Nephron (organoid): ENCODE data around the gene STARD6.
A peak's percentile ranks its signal among the peaks of the same experiment; 100 is the strongest.

Experiments
- H3K27ac Mint-ChIP-seq, 3 experiments: 2 replicates each; pipeline ENCODE4 v1.8.0; 2020; ENCODE audit warnings: mixed read lengths in 3 of 3, mild to moderate bottlenecking in 2 of 3, moderate library complexity in 1 of 3
- H3K27me3 Mint-ChIP-seq: 2 replicates; pipeline ENCODE4 v1.8.0; 2021; ENCODE audit warnings: low read depth, mild to moderate bottlenecking, moderate library complexity, mixed read lengths
- H3K36me3 Mint-ChIP-seq: 2 replicates; pipeline ENCODE4 v1.8.0; 2020; ENCODE audit warnings: low read depth, mixed read lengths
- H3K4me1 Mint-ChIP-seq: 2 replicates; pipeline ENCODE4 v1.8.0; 2020; ENCODE audit warnings: mixed read lengths
- H3K4me3 Mint-ChIP-seq, 3 experiments: 2 replicates each; pipeline ENCODE4 v1.8.0; 2020; ENCODE audit warnings: mild to moderate bottlenecking in 3 of 3, mixed read lengths in 3 of 3, moderate library complexity in 2 of 3
- H3K9me3 Mint-ChIP-seq: 2 replicates; pipeline ENCODE4 v1.8.0; 2020; ENCODE audit warnings: mixed read lengths
- TF ChIP-seq, protein P1 (sequence below), 3 experiments: fragments of 200-600 bp; sonication (generic); IDR thresholded peaks; one replicate each; pipeline ENCODE4 v1.5.0; 2021; ENCODE audit warnings: antibody characterized with exemption in 3 of 3; ENCODE audit not compliant: unreplicated experiment in 3 of 3

The STARD6 gene

GRCh38 chr18:54284981-54285785 lies 72.5 kb downstream of the STARD6 start:
- H3K4me1 Mint-ChIP-seq: peaks cover under 1% of the 10 kb centered on the region
- peaks cover 17% of the 10 kb centered on the region for H3K9me3 Mint-ChIP-seq
- no peak overlapping the region for H3K27ac Mint-ChIP-seq
- TF ChIP-seq, protein P1, sequence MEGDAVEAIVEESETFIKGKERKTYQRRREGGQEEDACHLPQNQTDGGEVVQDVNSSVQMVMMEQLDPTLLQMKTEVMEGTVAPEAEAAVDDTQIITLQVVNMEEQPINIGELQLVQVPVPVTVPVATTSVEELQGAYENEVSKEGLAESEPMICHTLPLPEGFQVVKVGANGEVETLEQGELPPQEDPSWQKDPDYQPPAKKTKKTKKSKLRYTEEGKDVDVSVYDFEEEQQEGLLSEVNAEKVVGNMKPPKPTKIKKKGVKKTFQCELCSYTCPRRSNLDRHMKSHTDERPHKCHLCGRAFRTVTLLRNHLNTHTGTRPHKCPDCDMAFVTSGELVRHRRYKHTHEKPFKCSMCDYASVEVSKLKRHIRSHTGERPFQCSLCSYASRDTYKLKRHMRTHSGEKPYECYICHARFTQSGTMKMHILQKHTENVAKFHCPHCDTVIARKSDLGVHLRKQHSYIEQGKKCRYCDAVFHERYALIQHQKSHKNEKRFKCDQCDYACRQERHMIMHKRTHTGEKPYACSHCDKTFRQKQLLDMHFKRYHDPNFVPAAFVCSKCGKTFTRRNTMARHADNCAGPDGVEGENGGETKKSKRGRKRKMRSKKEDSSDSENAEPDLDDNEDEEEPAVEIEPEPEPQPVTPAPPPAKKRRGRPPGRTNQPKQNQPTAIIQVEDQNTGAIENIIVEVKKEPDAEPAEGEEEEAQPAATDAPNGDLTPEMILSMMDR (IDR thresholded peaks at IDR 0.05; ENCODE audit: unreplicated experiment in 3 of 3): no peak
- peaks cover 77% of the 10 kb centered on the region for H3K36me3 Mint-ChIP-seq
- no peaks in the 10 kb centered on the region for H3K27me3 Mint-ChIP-seq
- H3K4me3 Mint-ChIP-seq: no peak overlapping the region

DNA sequence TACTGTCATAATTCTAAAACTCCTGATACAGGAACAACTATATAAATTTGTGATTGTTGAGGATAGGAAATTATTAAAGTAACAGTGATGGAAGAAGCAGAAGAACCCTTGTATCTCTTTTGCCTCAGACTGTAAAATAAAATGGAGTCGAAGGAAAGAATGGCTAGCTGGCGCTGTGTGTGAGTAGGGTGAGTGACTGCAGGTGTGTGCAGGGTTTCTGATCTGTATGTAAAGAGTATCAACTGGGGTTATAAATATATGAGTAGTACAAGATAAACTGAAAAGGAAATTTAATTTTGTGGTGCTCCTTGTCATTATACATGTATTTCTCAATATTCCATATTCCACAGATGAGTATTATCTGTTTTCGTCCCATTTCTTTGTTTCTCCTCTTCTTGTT lies 73.1 kb downstream of the STARD6 start:
- H3K9me3 Mint-ChIP-seq: peaks cover 19% of the 10 kb centered on the region
- TF ChIP-seq, protein P1 (IDR thresholded peaks at IDR 0.05; ENCODE audit: unreplicated experiment in 3 of 3): no peak
- H3K4me1 Mint-ChIP-seq: peaks cover 5% of the 10 kb centered on the region
- no peak overlapping the region for H3K4me3 Mint-ChIP-seq
- H3K27ac Mint-ChIP-seq: no peak overlapping the region
- H3K36me3 Mint-ChIP-seq: peaks cover 77% of the 10 kb centered on the region
- H3K27me3 Mint-ChIP-seq: no peaks in the 10 kb centered on the region

GRCh38 chr18:54280220-54280569 lies 77.5 kb downstream of the STARD6 start:
- peaks cover 2% of the 10 kb centered on the region for H3K9me3 Mint-ChIP-seq
- peak overlapping the region in 1 of 3 experiments; percentile 58 for H3K4me3 Mint-ChIP-seq
- peaks cover 5% of the 10 kb centered on the region for H3K4me1 Mint-ChIP-seq
- no peaks in the 10 kb centered on the region for H3K27me3 Mint-ChIP-seq
- peaks cover 80% of the 10 kb centered on the region for H3K36me3 Mint-ChIP-seq
- TF ChIP-seq, protein P1 (IDR thresholded peaks at IDR 0.05; ENCODE audit: unreplicated experiment in 3 of 3): no peak
- H3K27ac Mint-ChIP-seq: peak overlapping the region; percentile 90 to 99 (median 92)

- Mint-ChIP-seq H3K4me1 (peaks cover 5% of the 10 kb centered on the region), H3K27ac (peak overlapping the region; percentile 90 to 99 (median 92)), H3K4me3 (peak overlapping the region in 1 of 3 experiments; percentile 58), H3K36me3 (peaks cover 80% of the 10 kb centered on the region), H3K9me3 (peaks cover 2% of the 10 kb centered on the region), H3K27me3 (no peaks in the 10 kb centered on the region)
- TF ChIP-seq, protein P1 (IDR thresholded peaks at IDR 0.05; ENCODE audit: unreplicated experiment in 3 of 3): no peak
Observed at GRCh38 chr18:54279477-54280219, 78.0 kb downstream of the STARD6 start.

DNA sequence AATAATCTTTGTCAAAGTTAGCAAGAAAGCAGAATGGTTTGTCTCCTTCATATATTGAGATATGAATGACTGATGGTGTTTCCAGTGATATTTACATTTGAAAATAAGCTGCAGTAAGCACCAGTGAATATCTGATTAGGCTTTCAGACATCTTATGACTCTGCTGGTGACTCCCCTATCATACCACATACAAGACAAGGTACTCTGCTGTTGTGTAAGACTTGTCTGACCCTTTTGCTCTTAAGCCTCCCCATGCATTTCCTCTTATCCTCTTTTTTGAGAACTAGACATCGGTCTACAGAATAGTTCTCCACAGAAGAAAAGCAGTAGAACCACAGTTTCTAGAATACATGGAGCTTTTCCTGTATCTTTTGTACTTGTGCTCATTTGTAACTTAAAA lies 79.0 kb downstream of the STARD6 start:
- TF ChIP-seq, protein P1 (IDR thresholded peaks at IDR 0.05; ENCODE audit: unreplicated experiment in 3 of 3): no peak
- Mint-ChIP-seq H3K27me3 (no peaks in the 10 kb centered on the region), H3K9me3 (peaks cover 2% of the 10 kb centered on the region), H3K36me3 (peaks cover 76% of the 10 kb centered on the region), H3K27ac (peak overlapping the region; percentile 0 to 79 (median 48)), H3K4me1 (peaks cover 5% of the 10 kb centered on the region), H3K4me3 (no peak overlapping the region)
